SK-N-MC (cell line): ENCODE results near the gene OLIG2.

Experiments used
- EZH2 ChIP-seq: fragments of 200-600 bp; sonication (generic); IDR thresholded peaks from one replicate; pipeline ENCODE4 v1.6.1; 2017; ENCODE audit warnings: antibody characterized with exemption
- POLR2AphosphoS5 ChIP-seq: IDR thresholded peaks from 2 replicates; pipeline ENCODE4 v1.6.1; 2012; ENCODE audit warnings: mild to moderate bottlenecking, low read depth, low read length, borderline replicate concordance

DNA sequence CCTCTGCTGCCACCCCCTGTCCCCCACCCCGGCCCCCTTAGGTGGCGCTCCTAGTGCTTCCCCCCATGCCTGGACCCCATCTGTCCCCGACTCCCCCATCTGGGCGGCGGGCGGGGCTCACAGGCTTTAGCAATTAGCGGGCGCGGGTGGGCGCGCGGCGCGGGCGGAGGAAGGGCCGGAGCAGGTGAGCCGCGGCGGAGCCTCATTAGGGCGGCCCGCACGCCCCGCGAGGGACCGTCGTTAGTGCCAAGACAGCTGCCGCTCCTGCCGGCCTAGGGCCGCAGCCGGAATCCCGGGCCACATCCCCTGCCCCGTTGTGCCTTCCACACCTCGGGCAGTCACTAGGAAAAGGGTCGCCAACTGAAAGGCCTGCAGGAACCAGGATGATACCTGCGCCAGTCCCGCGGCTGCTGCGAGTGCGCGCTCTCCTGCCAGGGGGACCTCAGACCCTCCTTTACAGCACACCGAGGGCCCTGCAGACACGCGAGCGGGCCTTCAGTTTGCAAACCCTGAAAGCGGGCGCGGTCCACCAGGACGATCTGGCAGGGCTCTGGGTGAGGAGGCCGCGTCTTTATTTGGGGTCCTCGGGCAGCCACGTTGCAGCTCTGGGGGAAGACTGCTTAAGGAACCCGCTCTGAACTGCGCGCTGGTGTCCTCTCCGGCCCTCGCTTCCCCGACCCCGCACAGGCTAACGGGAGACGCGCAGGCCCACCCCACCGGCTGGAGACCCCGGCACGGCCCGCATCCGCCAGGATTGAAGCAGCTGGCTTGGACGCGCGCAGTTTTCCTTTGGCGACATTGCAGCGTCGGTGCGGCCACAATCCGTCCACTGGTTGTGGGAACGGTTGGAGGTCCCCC lies 7.6 kb downstream of the OLIG2 start:
- TF ChIP-seq POLR2AphosphoS5, result no peak
- TF ChIP-seq EZH2, result no peak
